HepG2 (cell line): Measurements from ENCODE around the gene BMP6. TPM values are rescaled to one million over a fixed set of nuclear protein-coding genes. Genes with fewer than 3 reads are reported as not detected.

Experiments
- KDM3A ChIP-seq: IDR thresholded peaks from 2 replicates; pipeline ENCODE4 v1.6.1; 2018; ENCODE audit warnings: low read depth, missing compliant biosample characterization
- KLF13 ChIP-seq: sonication (generic); formaldehyde crosslinking; IDR thresholded peaks from 2 replicates; pipeline ENCODE4 v1.4.0; 2020; ENCODE audit warnings: mild to moderate bottlenecking, missing genetic modification reagents
- NCOR1 ChIP-seq: fragments of 200-600 bp; sonication (generic); IDR thresholded peaks from 2 replicates; pipeline ENCODE4 v1.7.0; 2017; ENCODE audit warnings: antibody characterized with exemption, low read length, borderline replicate concordance
- NFKB2 ChIP-seq: sonication (generic); formaldehyde crosslinking; IDR thresholded peaks from 2 replicates; pipeline ENCODE4 v1.4.0; 2020; ENCODE audit warnings: missing genetic modification reagents, borderline replicate concordance
- RARA ChIP-seq: IDR thresholded peaks from 2 replicates; pipeline ENCODE4 v1.6.1; 2016; ENCODE audit warnings: missing genetic modification reagents, missing compliant biosample characterization
- RCOR2 ChIP-seq: IDR thresholded peaks from 2 replicates; pipeline ENCODE4 v1.6.1; 2016; ENCODE audit warnings: missing biosample characterization, missing genetic modification reagents
- RELA ChIP-seq: sonication (generic); formaldehyde crosslinking; IDR thresholded peaks from 2 replicates; pipeline ENCODE4 v1.4.0; 2020; ENCODE audit warnings: missing genetic modification reagents
- RNF2 ChIP-seq: fragments of 450-650 bp; conservative IDR thresholded peaks from 2 replicates; pipeline ENCODE4 v1.6.1; 2016; ENCODE audit warnings: low read depth
- ZNF33B ChIP-seq: sonication (generic); formaldehyde crosslinking; IDR thresholded peaks from 2 replicates; pipeline ENCODE4 v1.5.1; 2020; ENCODE audit warnings: mild to moderate bottlenecking, missing genetic modification reagents
- ZNF530 ChIP-seq: sonication (generic); formaldehyde crosslinking; IDR thresholded peaks from 2 replicates; pipeline ENCODE4 v1.5.0; 2020; ENCODE audit warnings: low read depth, mild to moderate bottlenecking, missing genetic modification reagents
- ZNF780A ChIP-seq: sonication (generic); formaldehyde crosslinking; IDR thresholded peaks from 2 replicates; pipeline ENCODE4 v1.8.0; 2022; ENCODE audit warnings: mild to moderate bottlenecking, missing genetic modification reagents, moderate library complexity
- polyA plus RNA-seq, 8 experiments: library from polyadenylated mRNA; depleted of rRNA in 3 of 8; stranded (reverse) in 7 of 8; unstranded in 1 of 8; fragments of >200 nt; fragmentation: Illumina TruSeq in 4 of 8; extraction: Trizol in 4 of 8; gene quantifications; 2 replicates each; pipeline versions ENCODE4 v1.2.1 to v1.2.3, GENCODE V29; 2011 to 2016; ENCODE audit warnings: low read depth in 4 of 8, missing spikeins in 1 of 8, mixed read lengths in 1 of 8; ENCODE audit not compliant: insufficient read depth in 1 of 8
- total RNA-seq, 5 experiments: library from RNA; depleted of rRNA; stranded (reverse); fragments of >200 nt; fragmentation: Illumina TruSeq; extraction: Trizol; gene quantifications; 2 replicates each; pipeline ENCODE4 v1.2.3, GENCODE V29; 2016; ENCODE audit warnings: low read depth in 1 of 5
- TF ChIP-seq, protein P1 (sequence below): sonication (generic); formaldehyde crosslinking; IDR thresholded peaks from 2 replicates; pipeline ENCODE4 v1.5.1; 2020; ENCODE audit warnings: mild to moderate bottlenecking, missing genetic modification reagents, borderline replicate concordance
- TF ChIP-seq, protein P2 (sequence below): sonication (generic); formaldehyde crosslinking; IDR thresholded peaks from 2 replicates; pipeline ENCODE4 v1.4.0; 2020; ENCODE audit warnings: missing genetic modification reagents
- TF ChIP-seq, protein P3 (sequence below): sonication (generic); formaldehyde crosslinking; IDR thresholded peaks from 2 replicates; pipeline ENCODE4 v1.4.0; 2020; ENCODE audit warnings: missing genetic modification reagents
- TF ChIP-seq, protein P4 (sequence below): sonication (generic); formaldehyde crosslinking; IDR thresholded peaks from 2 replicates; pipeline ENCODE4 v1.8.0; 2022; ENCODE audit warnings: missing genetic modification reagents, low read depth, mild to moderate bottlenecking, borderline replicate concordance

BMP6 gene
- total and polyA plus RNA-seq, 2 of the 13 experiments (the other 11 are each of a cell fraction or from before 2014, with no cell fraction given), result 0.09 to 0.18 TPM

DNA sequence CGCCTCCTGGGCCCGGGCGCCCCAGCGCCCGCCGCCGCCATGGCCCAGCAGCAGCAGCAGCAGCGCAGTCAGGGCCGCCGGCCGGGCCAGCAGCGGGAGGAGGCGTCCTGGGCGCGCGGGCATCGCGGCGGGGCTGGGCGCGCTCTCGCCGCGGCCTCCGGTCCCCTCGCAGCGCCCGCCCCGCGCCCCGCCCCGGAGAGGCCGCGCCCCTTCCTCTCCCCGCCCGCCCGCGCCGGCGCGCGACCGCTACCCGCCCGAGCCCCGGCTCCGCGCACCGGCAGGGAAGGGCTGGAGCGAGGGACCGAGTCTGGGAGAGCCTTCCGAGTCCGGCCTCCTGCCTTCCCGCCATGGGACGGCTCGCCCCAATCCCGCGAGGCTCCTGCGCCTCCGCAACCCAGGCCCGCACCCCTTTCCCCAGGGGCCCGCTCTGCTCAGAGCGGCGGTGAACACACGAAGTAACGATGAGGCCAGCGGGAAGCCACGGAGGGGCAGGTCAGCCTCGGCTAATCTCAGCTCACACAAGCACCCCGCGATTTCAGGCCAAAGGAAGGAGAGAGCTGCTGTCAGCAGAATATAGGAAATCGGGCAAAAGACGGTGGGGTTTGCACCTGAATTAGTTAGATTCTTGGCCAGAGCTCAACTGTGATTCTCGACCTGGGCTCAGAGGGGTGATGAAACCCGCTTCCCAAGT lies 184.9 kb downstream of the BMP6 start, which contains the start of gene TXNDC5 (continued):
- TF ChIP-seq, protein P1, sequence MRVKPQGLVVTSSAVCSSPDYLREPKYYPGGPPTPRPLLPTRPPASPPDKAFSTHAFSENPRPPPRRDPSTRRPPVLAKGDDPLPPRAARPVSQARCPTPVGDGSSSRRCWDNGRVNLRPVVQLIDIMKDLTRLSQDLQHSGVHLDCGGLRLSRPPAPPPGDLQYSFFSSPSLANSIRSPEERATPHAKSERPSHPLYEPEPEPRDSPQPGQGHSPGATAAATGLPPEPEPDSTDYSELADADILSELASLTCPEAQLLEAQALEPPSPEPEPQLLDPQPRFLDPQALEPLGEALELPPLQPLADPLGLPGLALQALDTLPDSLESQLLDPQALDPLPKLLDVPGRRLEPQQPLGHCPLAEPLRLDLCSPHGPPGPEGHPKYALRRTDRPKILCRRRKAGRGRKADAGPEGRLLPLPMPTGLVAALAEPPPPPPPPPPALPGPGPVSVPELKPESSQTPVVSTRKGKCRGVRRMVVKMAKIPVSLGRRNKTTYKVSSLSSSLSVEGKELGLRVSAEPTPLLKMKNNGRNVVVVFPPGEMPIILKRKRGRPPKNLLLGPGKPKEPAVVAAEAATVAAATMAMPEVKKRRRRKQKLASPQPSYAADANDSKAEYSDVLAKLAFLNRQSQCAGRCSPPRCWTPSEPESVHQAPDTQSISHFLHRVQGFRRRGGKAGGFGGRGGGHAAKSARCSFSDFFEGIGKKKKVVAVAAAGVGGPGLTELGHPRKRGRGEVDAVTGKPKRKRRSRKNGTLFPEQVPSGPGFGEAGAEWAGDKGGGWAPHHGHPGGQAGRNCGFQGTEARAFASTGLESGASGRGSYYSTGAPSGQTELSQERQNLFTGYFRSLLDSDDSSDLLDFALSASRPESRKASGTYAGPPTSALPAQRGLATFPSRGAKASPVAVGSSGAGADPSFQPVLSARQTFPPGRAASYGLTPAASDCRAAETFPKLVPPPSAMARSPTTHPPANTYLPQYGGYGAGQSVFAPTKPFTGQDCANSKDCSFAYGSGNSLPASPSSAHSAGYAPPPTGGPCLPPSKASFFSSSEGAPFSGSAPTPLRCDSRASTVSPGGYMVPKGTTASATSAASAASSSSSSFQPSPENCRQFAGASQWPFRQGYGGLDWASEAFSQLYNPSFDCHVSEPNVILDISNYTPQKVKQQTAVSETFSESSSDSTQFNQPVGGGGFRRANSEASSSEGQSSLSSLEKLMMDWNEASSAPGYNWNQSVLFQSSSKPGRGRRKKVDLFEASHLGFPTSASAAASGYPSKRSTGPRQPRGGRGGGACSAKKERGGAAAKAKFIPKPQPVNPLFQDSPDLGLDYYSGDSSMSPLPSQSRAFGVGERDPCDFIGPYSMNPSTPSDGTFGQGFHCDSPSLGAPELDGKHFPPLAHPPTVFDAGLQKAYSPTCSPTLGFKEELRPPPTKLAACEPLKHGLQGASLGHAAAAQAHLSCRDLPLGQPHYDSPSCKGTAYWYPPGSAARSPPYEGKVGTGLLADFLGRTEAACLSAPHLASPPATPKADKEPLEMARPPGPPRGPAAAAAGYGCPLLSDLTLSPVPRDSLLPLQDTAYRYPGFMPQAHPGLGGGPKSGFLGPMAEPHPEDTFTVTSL (CRISPR knock-in tag), result no peak
- TF ChIP-seq, protein P2, sequence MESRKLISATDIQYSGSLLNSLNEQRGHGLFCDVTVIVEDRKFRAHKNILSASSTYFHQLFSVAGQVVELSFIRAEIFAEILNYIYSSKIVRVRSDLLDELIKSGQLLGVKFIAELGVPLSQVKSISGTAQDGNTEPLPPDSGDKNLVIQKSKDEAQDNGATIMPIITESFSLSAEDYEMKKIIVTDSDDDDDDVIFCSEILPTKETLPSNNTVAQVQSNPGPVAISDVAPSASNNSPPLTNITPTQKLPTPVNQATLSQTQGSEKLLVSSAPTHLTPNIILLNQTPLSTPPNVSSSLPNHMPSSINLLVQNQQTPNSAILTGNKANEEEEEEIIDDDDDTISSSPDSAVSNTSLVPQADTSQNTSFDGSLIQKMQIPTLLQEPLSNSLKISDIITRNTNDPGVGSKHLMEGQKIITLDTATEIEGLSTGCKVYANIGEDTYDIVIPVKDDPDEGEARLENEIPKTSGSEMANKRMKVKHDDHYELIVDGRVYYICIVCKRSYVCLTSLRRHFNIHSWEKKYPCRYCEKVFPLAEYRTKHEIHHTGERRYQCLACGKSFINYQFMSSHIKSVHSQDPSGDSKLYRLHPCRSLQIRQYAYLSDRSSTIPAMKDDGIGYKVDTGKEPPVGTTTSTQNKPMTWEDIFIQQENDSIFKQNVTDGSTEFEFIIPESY (CRISPR knock-in tag), result 0 out of 2 replicates have a peak, but pooled peaks have one; percentile 12
- TF ChIP-seq, protein P3, sequence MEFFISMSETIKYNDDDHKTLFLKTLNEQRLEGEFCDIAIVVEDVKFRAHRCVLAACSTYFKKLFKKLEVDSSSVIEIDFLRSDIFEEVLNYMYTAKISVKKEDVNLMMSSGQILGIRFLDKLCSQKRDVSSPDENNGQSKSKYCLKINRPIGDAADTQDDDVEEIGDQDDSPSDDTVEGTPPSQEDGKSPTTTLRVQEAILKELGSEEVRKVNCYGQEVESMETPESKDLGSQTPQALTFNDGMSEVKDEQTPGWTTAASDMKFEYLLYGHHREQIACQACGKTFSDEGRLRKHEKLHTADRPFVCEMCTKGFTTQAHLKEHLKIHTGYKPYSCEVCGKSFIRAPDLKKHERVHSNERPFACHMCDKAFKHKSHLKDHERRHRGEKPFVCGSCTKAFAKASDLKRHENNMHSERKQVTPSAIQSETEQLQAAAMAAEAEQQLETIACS (CRISPR knock-in tag), result peak; percentile 88
- peak; percentile 69; the same call in 1 of the 2 replicates for TF ChIP-seq NFKB2 (CRISPR knock-in tag)
- TF ChIP-seq RARA (CRISPR knock-in tag), result no peak
- peak; percentile 85; the same call in 1 of the 2 replicates for TF ChIP-seq KDM3A (CRISPR knock-in tag)
- TF ChIP-seq NCOR1, result no peak
- no peak for TF ChIP-seq ZNF780A (CRISPR knock-in tag)
- TF ChIP-seq KLF13 (CRISPR knock-in tag), result no peak
- peak; percentile 80 for TF ChIP-seq RNF2
- TF ChIP-seq, protein P4, sequence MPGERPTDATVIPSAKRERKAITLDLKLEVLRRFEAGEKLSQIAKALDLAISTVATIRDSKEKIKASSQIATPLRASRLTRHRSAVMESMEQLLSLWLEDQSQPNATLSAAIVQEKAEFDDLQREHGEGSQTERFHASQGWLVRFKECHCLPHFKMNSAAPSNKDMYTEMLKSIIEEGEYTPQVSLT (CRISPR knock-in tag), result no peak
- no peak for TF ChIP-seq ZNF33B (CRISPR knock-in tag)
- no peak for TF ChIP-seq ZNF530
- no peak for TF ChIP-seq RCOR2 (CRISPR knock-in tag)
- 0 out of 2 replicates have a peak, but pooled peaks have one; percentile 28 for TF ChIP-seq RELA
